ENCODE results near the gene LCT.

The LCT gene

DNA sequence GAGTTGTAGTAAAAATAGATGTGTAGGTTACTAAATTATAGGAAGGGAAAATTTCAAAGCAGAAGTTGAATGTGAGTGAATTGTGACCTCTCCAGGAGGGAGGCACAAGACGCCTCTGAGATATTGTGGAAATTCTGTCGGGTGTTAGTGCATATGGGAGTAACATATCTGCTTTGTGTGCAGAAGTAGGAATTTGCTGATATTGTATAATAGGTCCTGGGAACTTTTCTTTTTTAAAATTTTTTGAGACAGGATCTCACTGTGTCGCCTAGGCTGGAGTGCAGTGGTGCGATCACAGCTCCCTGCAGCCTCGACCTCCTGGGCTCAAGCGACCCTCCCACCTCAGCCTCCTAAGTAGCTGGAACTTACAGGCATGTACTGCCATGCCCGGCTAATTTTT is 60.6 kb downstream of the LCT start:
- no peaks in the 10 kb centered on the region for H3K4me1 ChIP-seq (ENCODE audit: control insufficient read depth, insufficient read depth, low read length, poor library complexity, severe bottlenecking)
- no peak overlapping the region for H3K4me3 ChIP-seq (ENCODE audit: extremely low read depth, insufficient read depth, low read length, poor library complexity, severe bottlenecking)
- no peaks in the 10 kb centered on the region for H3K9me3 ChIP-seq (ENCODE audit: control insufficient read depth, low read length)
- no peak overlapping the region for H3K27ac ChIP-seq (ENCODE audit: low read depth, low read length, severe bottlenecking)
- peaks cover 82% of the 10 kb centered on the region for H3K36me3 ChIP-seq (ENCODE audit: control insufficient read depth, insufficient read depth, low read length)
- 97 to 98% methylated on average over 7 of the region's 7 CpGs for WGBS, 2 experiments (ENCODE audit: insufficient coverage in 2 of 2)

DNA sequence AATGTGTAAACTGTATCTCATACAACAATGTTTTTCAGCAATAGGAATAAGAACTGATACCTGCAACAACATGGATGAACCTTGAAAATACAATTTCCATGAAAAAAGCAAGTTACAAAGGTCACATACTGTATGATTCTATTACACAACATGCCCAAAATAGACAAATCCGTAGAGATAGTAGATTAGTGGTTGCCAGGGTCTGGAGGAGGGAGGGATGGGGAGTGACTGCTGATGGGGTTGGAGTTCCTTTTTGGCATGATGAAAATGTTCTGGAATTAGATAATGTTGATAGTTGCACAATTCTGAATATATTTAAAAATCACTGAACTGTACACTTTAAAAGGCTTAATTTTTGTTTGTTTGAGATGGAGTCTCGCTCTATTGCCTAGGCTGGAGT is 61.6 kb downstream of the LCT start:
- H3K9me3 ChIP-seq (ENCODE audit: control insufficient read depth, low read length) = no peaks in the 10 kb centered on the region
- 83% methylated on average over 1 of the region's 2 CpGs; no CpG with 5 or more reads in 1 of the 2 experiments for WGBS, 2 experiments (ENCODE audit: insufficient coverage in 2 of 2)
- H3K36me3 ChIP-seq (ENCODE audit: control insufficient read depth, insufficient read depth, low read length) = peaks cover 81% of the 10 kb centered on the region

DNA sequence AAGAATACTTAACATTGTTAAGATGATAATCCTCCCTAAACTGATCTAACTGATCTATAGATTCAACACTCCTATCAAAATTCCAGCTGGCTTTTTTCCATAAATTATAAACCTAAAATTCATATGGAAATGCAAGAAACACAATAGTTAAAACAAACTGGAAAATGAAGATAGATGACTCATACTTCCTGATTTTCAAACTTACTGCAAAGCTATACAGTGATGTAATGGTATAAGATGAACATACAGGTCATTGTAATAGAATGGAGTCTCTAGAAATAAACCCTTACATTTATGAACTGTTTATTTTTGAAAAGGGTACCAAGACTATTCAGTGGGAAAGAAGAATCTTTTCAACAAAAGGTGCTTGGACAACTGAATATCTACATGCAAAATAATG is 63.1 kb downstream of the LCT start:
- H3K4me3 ChIP-seq (ENCODE audit: extremely low read depth, insufficient read depth, low read length, poor library complexity, severe bottlenecking) = no peak overlapping the region
- H3K36me3 ChIP-seq (ENCODE audit: control insufficient read depth, insufficient read depth, low read length) = peaks cover 85% of the 10 kb centered on the region
- no peaks in the 10 kb centered on the region for H3K4me1 ChIP-seq (ENCODE audit: control insufficient read depth, insufficient read depth, low read length, poor library complexity, severe bottlenecking)
- H3K27ac ChIP-seq (ENCODE audit: low read depth, low read length, severe bottlenecking) = no peak overlapping the region
- H3K9me3 ChIP-seq (ENCODE audit: control insufficient read depth, low read length) = no peaks in the 10 kb centered on the region

More for the DNA sequence above, 61.6 kb downstream of the LCT start:
- no peak overlapping the region for H3K4me3 ChIP-seq (ENCODE audit: extremely low read depth, insufficient read depth, low read length, poor library complexity, severe bottlenecking)
- no peaks in the 10 kb centered on the region for H3K4me1 ChIP-seq (ENCODE audit: control insufficient read depth, insufficient read depth, low read length, poor library complexity, severe bottlenecking)
- H3K27ac ChIP-seq (ENCODE audit: low read depth, low read length, severe bottlenecking) = no peak overlapping the region

- Histone ChIP-seq H3K9me3 (ENCODE audit: control insufficient read depth, low read length) (no peaks in the 10 kb centered on the region), H3K4me3 (ENCODE audit: extremely low read depth, insufficient read depth, low read length, poor library complexity, severe bottlenecking) (no peak overlapping the region), H3K36me3 (ENCODE audit: control insufficient read depth, insufficient read depth, low read length) (peaks cover 85% of the 10 kb centered on the region), H3K27ac (ENCODE audit: low read depth, low read length, severe bottlenecking) (no peak overlapping the region), H3K4me1 (ENCODE audit: control insufficient read depth, insufficient read depth, low read length, poor library complexity, severe bottlenecking) (no peaks in the 10 kb centered on the region)
- WGBS, 2 experiments (ENCODE audit: insufficient coverage in 2 of 2) = 100% methylated on average over 1 of the region's 2 CpGs; no CpG with 5 or more reads in 1 of the 2 experiments
Observed at GRCh38 chr2:135773319-135773718, 63.7 kb downstream of the LCT start.

DNA sequence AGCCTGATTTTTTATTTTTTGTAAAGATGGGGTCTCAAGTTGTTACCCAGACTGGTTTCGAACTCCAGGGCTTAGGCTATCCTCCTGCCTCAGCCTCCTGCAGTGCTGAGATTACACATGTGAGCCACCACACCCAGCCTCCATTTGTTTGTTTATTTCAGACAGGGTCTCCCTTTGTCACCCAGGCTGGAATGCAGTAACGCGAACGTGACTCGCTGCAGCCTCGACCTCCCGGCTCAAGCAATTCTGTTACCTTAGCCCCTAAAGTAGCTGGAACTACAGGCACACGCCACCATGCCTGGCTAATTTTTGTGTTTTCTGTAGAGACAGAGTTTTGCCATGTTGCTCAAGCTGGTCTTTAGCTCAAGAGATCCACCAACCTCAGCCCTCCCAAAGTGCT is 68.1 kb downstream of the LCT start:
- Histone ChIP-seq H3K27ac (ENCODE audit: low read depth, low read length, severe bottlenecking) (no peak overlapping the region), H3K4me3 (ENCODE audit: extremely low read depth, insufficient read depth, low read length, poor library complexity, severe bottlenecking) (no peak overlapping the region), H3K36me3 (ENCODE audit: control insufficient read depth, insufficient read depth, low read length) (peaks cover 92% of the 10 kb centered on the region), H3K4me1 (ENCODE audit: control insufficient read depth, insufficient read depth, low read length, poor library complexity, severe bottlenecking) (no peaks in the 10 kb centered on the region), H3K9me3 (ENCODE audit: control insufficient read depth, low read length) (no peaks in the 10 kb centered on the region)
- 87 to 90% methylated on average over 7 to 8 of the region's 8 CpGs for WGBS, 2 experiments (ENCODE audit: insufficient coverage in 2 of 2)

GRCh38 chr2:135762530-135762929 is 74.5 kb downstream of the LCT start:
- Histone ChIP-seq H3K36me3 (ENCODE audit: control insufficient read depth, insufficient read depth, low read length) (peaks cover 94% of the 10 kb centered on the region), H3K9me3 (ENCODE audit: control insufficient read depth, low read length) (no peaks in the 10 kb centered on the region), H3K27ac (ENCODE audit: low read depth, low read length, severe bottlenecking) (no peak overlapping the region), H3K4me3 (ENCODE audit: extremely low read depth, insufficient read depth, low read length, poor library complexity, severe bottlenecking) (no peak overlapping the region), H3K4me1 (ENCODE audit: control insufficient read depth, insufficient read depth, low read length, poor library complexity, severe bottlenecking) (no peaks in the 10 kb centered on the region)
- 100% methylated on average over 1 of the region's 1 CpG for WGBS, 2 experiments (ENCODE audit: insufficient coverage in 2 of 2)

- H3K4me3 ChIP-seq (ENCODE audit: extremely low read depth, insufficient read depth, low read length, poor library complexity, severe bottlenecking) = no peak overlapping the region
- no peaks in the 10 kb centered on the region for H3K4me1 ChIP-seq (ENCODE audit: control insufficient read depth, insufficient read depth, low read length, poor library complexity, severe bottlenecking)
- no peaks in the 10 kb centered on the region for H3K9me3 ChIP-seq (ENCODE audit: control insufficient read depth, low read length)
- H3K36me3 ChIP-seq (ENCODE audit: control insufficient read depth, insufficient read depth, low read length) = peaks cover 94% of the 10 kb centered on the region
- no peak overlapping the region for H3K27ac ChIP-seq (ENCODE audit: low read depth, low read length, severe bottlenecking)
Observed at GRCh38 chr2:135762022-135762421, 75.0 kb downstream of the LCT start.

DNA sequence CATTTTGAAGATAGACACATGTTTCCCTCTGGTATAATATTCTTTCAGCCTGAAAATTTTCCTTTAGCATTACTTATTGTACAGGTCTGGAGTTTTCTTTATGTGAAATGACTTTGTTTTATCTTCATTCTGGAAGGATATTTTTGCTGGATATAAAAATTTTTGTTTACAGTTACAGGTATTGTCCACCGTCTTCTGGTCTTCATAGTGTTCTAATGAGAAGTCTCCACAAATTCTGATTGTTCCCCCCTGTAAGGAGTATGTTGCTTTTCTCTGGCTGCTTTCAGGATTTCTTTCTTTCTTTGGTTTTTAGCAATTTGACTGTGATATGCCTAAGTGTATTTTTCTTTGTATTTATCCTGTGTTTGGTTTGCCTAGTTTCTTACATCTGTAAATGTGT is 80.3 kb downstream of the LCT start:
- 100% methylated on average over 1 of the region's 1 CpG; no CpG with 5 or more reads in 1 of the 2 experiments for WGBS, 2 experiments (ENCODE audit: insufficient coverage in 2 of 2)
- no peak overlapping the region for H3K27ac ChIP-seq (ENCODE audit: low read depth, low read length, severe bottlenecking)
- H3K9me3 ChIP-seq (ENCODE audit: control insufficient read depth, low read length) = peaks cover 12% of the 10 kb centered on the region
- peaks cover 93% of the 10 kb centered on the region for H3K36me3 ChIP-seq (ENCODE audit: control insufficient read depth, insufficient read depth, low read length)
- H3K4me3 ChIP-seq (ENCODE audit: extremely low read depth, insufficient read depth, low read length, poor library complexity, severe bottlenecking) = no peak overlapping the region
- H3K4me1 ChIP-seq (ENCODE audit: control insufficient read depth, insufficient read depth, low read length, poor library complexity, severe bottlenecking) = no peaks in the 10 kb centered on the region

DNA sequence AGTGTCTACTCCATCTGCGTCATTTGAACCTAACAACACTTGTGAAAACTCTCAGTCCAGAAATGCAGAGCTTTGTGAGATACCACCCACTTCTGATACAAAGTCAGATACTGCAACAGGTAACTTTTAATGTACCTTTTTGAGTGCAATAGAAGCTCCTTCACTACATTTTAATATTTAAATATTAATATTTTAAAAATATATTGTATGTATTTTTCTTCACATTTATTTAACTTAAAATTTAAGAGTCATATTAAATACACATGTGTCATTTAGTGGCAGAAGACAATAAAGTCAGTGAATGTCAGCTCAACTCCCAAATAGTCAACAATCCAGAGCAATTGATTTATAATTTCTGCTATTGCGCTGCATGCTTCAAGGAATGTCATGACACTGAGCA is 81.4 kb downstream of the LCT start:
- Histone ChIP-seq H3K9me3 (ENCODE audit: control insufficient read depth, low read length) (peaks cover 12% of the 10 kb centered on the region), H3K4me1 (ENCODE audit: control insufficient read depth, insufficient read depth, low read length, poor library complexity, severe bottlenecking) (no peaks in the 10 kb centered on the region), H3K27ac (ENCODE audit: low read depth, low read length, severe bottlenecking) (no peak overlapping the region), H3K36me3 (ENCODE audit: control insufficient read depth, insufficient read depth, low read length) (peaks cover 86% of the 10 kb centered on the region), H3K4me3 (ENCODE audit: extremely low read depth, insufficient read depth, low read length, poor library complexity, severe bottlenecking) (no peak overlapping the region)
- 100% methylated on average over 1 of the region's 2 CpGs for WGBS, 2 experiments (ENCODE audit: insufficient coverage in 2 of 2)

- peaks cover 46% of the 10 kb centered on the region for H3K36me3 ChIP-seq (ENCODE audit: control insufficient read depth, insufficient read depth, low read length)
- H3K27ac ChIP-seq (ENCODE audit: low read depth, low read length, severe bottlenecking) = no peak overlapping the region
- peaks cover 7% of the 10 kb centered on the region for H3K4me1 ChIP-seq (ENCODE audit: control insufficient read depth, insufficient read depth, low read length, poor library complexity, severe bottlenecking)
- 100% methylated on average over 1 of the region's 4 CpGs for WGBS, 2 experiments (ENCODE audit: insufficient coverage in 2 of 2)
- no peaks in the 10 kb centered on the region for H3K9me3 ChIP-seq (ENCODE audit: control insufficient read depth, low read length)
- no peak overlapping the region for H3K4me3 ChIP-seq (ENCODE audit: extremely low read depth, insufficient read depth, low read length, poor library complexity, severe bottlenecking)
Observed at GRCh38 chr2:135745545-135745944, 91.4 kb downstream of the LCT start.

DNA sequence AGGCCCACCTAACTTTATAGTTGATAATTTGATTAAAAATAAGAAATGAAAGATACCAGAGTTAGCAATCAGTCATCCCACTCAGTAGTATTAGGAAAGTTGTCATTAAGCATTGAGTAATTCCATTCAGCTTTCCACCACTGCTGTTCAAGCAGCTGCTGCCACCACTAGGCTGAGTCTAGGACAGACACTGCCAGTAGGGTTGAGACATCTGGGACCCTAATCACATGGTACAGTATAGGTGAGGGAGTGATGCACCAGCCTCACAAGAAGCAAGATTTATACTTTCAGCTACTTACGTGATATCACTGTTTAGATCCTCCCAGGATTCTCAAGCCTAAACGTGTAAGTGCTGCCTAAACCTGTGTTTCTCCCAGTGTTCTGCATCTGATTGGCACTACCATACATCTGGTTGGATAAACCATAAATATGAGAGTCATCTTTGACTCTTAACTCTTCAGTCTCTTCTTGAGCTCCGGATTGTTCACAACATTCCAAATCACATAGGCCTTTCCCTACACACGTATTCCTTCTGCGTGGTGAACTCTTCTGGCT is 92.1 kb downstream of the LCT start:
- no peak overlapping the region for H3K4me3 ChIP-seq (ENCODE audit: extremely low read depth, insufficient read depth, low read length, poor library complexity, severe bottlenecking)

More for the DNA sequence above, 92.1 kb downstream of the LCT start:
- no peaks in the 10 kb centered on the region for H3K9me3 ChIP-seq (ENCODE audit: control insufficient read depth, low read length)
- peaks cover 39% of the 10 kb centered on the region for H3K36me3 ChIP-seq (ENCODE audit: control insufficient read depth, insufficient read depth, low read length)
- WGBS, 2 experiments (ENCODE audit: insufficient coverage in 2 of 2) = 89 to 95% methylated on average over 4 to 5 of the region's 5 CpGs
- peaks cover 7% of the 10 kb centered on the region for H3K4me1 ChIP-seq (ENCODE audit: control insufficient read depth, insufficient read depth, low read length, poor library complexity, severe bottlenecking)
- H3K27ac ChIP-seq (ENCODE audit: low read depth, low read length, severe bottlenecking) = no peak overlapping the region

Measured in mesodermal cell (in vitro differentiated cells).